Keratinocyte (primary cell): ENCODE measurements around the gene IL13RA2.

Source experiments
- EZH2 ChIP-seq: IDR thresholded peaks from one replicate; pipeline ENCODE4 v1.6.1; 2012; ENCODE audit warnings: inconsistent platforms, mild to moderate bottlenecking, low read length, moderate library complexity
- TF ChIP-seq, protein P1 (sequence below), 3 experiments: IDR thresholded peaks in 1 of 3; conservative IDR thresholded peaks in 1 of 3; optimal IDR thresholded peaks in 1 of 3; 2 replicates in 2 of 3; 3 replicates in 1 of 3; pipeline versions ENCODE3 to v1.5.1; 2011; ENCODE audit warnings: low read length in 3 of 3, mild to moderate bottlenecking in 3 of 3, moderate library complexity in 2 of 3, control low read depth in 1 of 3, inconsistent platforms in 1 of 3; ENCODE audit not compliant: insufficient read depth in 2 of 3; ENCODE audit errors: extremely low read depth in 1 of 3

DNA sequence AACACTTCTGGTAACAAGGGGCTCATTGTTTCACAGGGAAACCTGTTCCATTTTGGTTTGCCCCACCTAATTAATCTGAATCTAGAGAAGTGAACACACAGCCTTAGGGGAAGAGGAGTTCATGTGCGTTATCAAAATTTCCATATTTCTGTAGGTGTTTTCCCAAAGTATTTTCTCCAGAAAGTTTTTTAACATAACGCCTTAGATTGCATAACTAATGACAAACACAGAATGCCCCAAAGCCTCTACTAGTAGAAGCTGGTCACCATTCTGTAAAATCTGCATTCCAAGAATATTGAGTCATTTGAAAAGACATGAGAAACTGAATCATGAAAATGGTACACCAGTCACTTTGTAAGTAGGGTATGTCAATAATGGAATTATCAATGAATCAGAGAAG is 41.1 kb downstream of the IL13RA2 start:
- TF ChIP-seq, protein P1, sequence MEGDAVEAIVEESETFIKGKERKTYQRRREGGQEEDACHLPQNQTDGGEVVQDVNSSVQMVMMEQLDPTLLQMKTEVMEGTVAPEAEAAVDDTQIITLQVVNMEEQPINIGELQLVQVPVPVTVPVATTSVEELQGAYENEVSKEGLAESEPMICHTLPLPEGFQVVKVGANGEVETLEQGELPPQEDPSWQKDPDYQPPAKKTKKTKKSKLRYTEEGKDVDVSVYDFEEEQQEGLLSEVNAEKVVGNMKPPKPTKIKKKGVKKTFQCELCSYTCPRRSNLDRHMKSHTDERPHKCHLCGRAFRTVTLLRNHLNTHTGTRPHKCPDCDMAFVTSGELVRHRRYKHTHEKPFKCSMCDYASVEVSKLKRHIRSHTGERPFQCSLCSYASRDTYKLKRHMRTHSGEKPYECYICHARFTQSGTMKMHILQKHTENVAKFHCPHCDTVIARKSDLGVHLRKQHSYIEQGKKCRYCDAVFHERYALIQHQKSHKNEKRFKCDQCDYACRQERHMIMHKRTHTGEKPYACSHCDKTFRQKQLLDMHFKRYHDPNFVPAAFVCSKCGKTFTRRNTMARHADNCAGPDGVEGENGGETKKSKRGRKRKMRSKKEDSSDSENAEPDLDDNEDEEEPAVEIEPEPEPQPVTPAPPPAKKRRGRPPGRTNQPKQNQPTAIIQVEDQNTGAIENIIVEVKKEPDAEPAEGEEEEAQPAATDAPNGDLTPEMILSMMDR (optimal IDR thresholded peaks at IDR 0.05 in 1 of 3, IDR thresholded peaks at IDR 0.05 in 1 of 3, conservative IDR thresholded peaks at IDR 0.05 in 1 of 3; ENCODE audit: extremely low read depth in 1 of 3, insufficient read depth in 2 of 3, low read length in 3 of 3), result no peak
- TF ChIP-seq EZH2, result no peak
